ENCODE data around the gene KLF7. TPM values are rescaled to one million over a fixed set of nuclear protein-coding genes. Genes with fewer than 3 reads are reported as not detected.
A peak's percentile ranks its signal among the peaks of the same experiment; 100 is the strongest.

The KLF7 gene
- total and polyA plus RNA-seq, 2 donors (not counting 1 experiment from before 2014, with no cell fraction given): 12.9 to 21.0 TPM

- Histone ChIP-seq H3K9me3 (ENCODE audit: control insufficient read depth, insufficient read depth, low read depth, low read length) (no peaks in the 10 kb centered on the region), H4K20me1 (ENCODE audit: control insufficient read depth, extremely low read depth, insufficient read depth, low read length) (no peaks in the 10 kb centered on the region), H3K36me3 (ENCODE audit: control insufficient read depth, insufficient read depth, low read length) (no peaks in the 10 kb centered on the region), H3K27ac (ENCODE audit: insufficient read depth, low read length) (no peak overlapping the region), H3K4me3 (replicated peaks in 1 of 4; ENCODE audit: control extremely low read depth in 1 of 4, insufficient read depth in 1 of 4, low read depth in 3 of 4, low read length in 4 of 4) (no peak overlapping the region), H3K4me1 (ENCODE audit: control insufficient read depth, extremely low read depth, insufficient read depth, low read length) (no peaks in the 10 kb centered on the region), H3K27me3 (ENCODE audit: control insufficient read depth, insufficient read depth, low read length) (no peaks in the 10 kb centered on the region), H3K79me2 (ENCODE audit: control insufficient read depth, insufficient read depth, low read length) (no peaks in the 10 kb centered on the region), H3K9ac (ENCODE audit: insufficient read depth, low read length) (no peak overlapping the region), H3K4me2 (ENCODE audit: extremely low read depth, insufficient read depth, low read length) (no peak overlapping the region), H2AFZ (ENCODE audit: low read length) (no peak overlapping the region)
- DNase-seq (ENCODE audit: low read depth in 2 of 2): no peak
- TF ChIP-seq CTCF (conservative IDR thresholded peaks at IDR 0.05 in 1 of 2, IDR thresholded peaks at IDR 0.05 in 1 of 2; ENCODE audit: low read depth in 1 of 2, low read length in 2 of 2) (no peak), EZH2 (IDR thresholded peaks at IDR 0.05; ENCODE audit: low read length, missing control alignments) (no peak)
These were observed 93.9 kb downstream of the KLF7 start for GRCh38 chr2:207071820-207072219.

GRCh38 chr2:207067473-207067872 lies 98.3 kb downstream of the KLF7 start:
- DNase-seq (ENCODE audit: low read depth in 2 of 2): no peak
- no peak overlapping the region for H3K9ac ChIP-seq (ENCODE audit: insufficient read depth, low read length)
- H3K27ac ChIP-seq (ENCODE audit: insufficient read depth, low read length): no peak overlapping the region
- H3K4me3 ChIP-seq (replicated peaks in 1 of 4; ENCODE audit: control extremely low read depth in 1 of 4, insufficient read depth in 1 of 4, low read depth in 3 of 4, low read length in 4 of 4): no peak overlapping the region
- H3K79me2 ChIP-seq (ENCODE audit: control insufficient read depth, insufficient read depth, low read length): no peaks in the 10 kb centered on the region
- peak overlapping the region; percentile 20 for H2AFZ ChIP-seq (ENCODE audit: low read length)
- H3K27me3 ChIP-seq (ENCODE audit: control insufficient read depth, insufficient read depth, low read length): no peaks in the 10 kb centered on the region
- no peaks in the 10 kb centered on the region for H3K4me1 ChIP-seq (ENCODE audit: control insufficient read depth, extremely low read depth, insufficient read depth, low read length)
- H3K9me3 ChIP-seq (ENCODE audit: control insufficient read depth, insufficient read depth, low read depth, low read length): no peaks in the 10 kb centered on the region
- H4K20me1 ChIP-seq (ENCODE audit: control insufficient read depth, extremely low read depth, insufficient read depth, low read length): no peaks in the 10 kb centered on the region
- H3K36me3 ChIP-seq (ENCODE audit: control insufficient read depth, insufficient read depth, low read length): no peaks in the 10 kb centered on the region
- TF ChIP-seq EZH2 (IDR thresholded peaks at IDR 0.05; ENCODE audit: low read length, missing control alignments): no peak
- no peak for TF ChIP-seq CTCF (conservative IDR thresholded peaks at IDR 0.05 in 1 of 2, IDR thresholded peaks at IDR 0.05 in 1 of 2; ENCODE audit: low read depth in 1 of 2, low read length in 2 of 2)
- H3K4me2 ChIP-seq (ENCODE audit: extremely low read depth, insufficient read depth, low read length): no peak overlapping the region

GRCh38 chr2:207066791-207067460 lies 98.8 kb downstream of the KLF7 start:
- no peak overlapping the region for H3K9ac ChIP-seq (ENCODE audit: insufficient read depth, low read length)
- H3K4me3 ChIP-seq (replicated peaks in 1 of 4; ENCODE audit: control extremely low read depth in 1 of 4, insufficient read depth in 1 of 4, low read depth in 3 of 4, low read length in 4 of 4): no peak overlapping the region
- no peak overlapping the region for H2AFZ ChIP-seq (ENCODE audit: low read length)
- no peaks in the 10 kb centered on the region for H3K9me3 ChIP-seq (ENCODE audit: control insufficient read depth, insufficient read depth, low read depth, low read length)
- H3K27me3 ChIP-seq (ENCODE audit: control insufficient read depth, insufficient read depth, low read length): no peaks in the 10 kb centered on the region
- H4K20me1 ChIP-seq (ENCODE audit: control insufficient read depth, extremely low read depth, insufficient read depth, low read length): no peaks in the 10 kb centered on the region
- TF ChIP-seq EZH2 (IDR thresholded peaks at IDR 0.05; ENCODE audit: low read length, missing control alignments): no peak
- TF ChIP-seq CTCF (conservative IDR thresholded peaks at IDR 0.05 in 1 of 2, IDR thresholded peaks at IDR 0.05 in 1 of 2; ENCODE audit: low read depth in 1 of 2, low read length in 2 of 2): no peak
- no peaks in the 10 kb centered on the region for H3K4me1 ChIP-seq (ENCODE audit: control insufficient read depth, extremely low read depth, insufficient read depth, low read length)
- H3K36me3 ChIP-seq (ENCODE audit: control insufficient read depth, insufficient read depth, low read length): no peaks in the 10 kb centered on the region
- H3K27ac ChIP-seq (ENCODE audit: insufficient read depth, low read length): no peak overlapping the region
- no peaks in the 10 kb centered on the region for H3K79me2 ChIP-seq (ENCODE audit: control insufficient read depth, insufficient read depth, low read length)
- H3K4me2 ChIP-seq (ENCODE audit: extremely low read depth, insufficient read depth, low read length): no peak overlapping the region
- DNase-seq (ENCODE audit: low read depth in 2 of 2): peak in 1 of 2 donors; percentile 20

All from fibroblast of lung (primary cell).